ENCODE measurements around the gene UIMC1.

DNA sequence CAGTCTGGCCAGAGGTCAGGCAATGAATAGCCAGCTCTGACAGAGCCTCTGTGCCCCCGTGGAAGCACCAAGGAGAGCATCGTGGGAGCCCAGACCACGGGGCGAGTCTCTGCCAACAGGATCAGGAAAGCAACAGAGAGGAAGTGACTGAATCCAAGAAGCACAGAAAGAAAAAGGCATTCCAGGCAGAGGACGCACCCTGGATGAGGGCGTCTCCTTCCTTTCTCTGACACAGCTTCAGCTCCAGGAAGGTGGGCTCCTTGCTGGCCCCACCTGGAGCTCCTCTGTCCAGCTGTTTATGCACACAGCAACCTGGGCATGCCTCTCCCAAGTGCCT lies 124.0 kb downstream of the UIMC1 start:
- TF ChIP-seq, protein P1, sequence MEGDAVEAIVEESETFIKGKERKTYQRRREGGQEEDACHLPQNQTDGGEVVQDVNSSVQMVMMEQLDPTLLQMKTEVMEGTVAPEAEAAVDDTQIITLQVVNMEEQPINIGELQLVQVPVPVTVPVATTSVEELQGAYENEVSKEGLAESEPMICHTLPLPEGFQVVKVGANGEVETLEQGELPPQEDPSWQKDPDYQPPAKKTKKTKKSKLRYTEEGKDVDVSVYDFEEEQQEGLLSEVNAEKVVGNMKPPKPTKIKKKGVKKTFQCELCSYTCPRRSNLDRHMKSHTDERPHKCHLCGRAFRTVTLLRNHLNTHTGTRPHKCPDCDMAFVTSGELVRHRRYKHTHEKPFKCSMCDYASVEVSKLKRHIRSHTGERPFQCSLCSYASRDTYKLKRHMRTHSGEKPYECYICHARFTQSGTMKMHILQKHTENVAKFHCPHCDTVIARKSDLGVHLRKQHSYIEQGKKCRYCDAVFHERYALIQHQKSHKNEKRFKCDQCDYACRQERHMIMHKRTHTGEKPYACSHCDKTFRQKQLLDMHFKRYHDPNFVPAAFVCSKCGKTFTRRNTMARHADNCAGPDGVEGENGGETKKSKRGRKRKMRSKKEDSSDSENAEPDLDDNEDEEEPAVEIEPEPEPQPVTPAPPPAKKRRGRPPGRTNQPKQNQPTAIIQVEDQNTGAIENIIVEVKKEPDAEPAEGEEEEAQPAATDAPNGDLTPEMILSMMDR (IDR thresholded peaks at IDR 0.05): no peak
- TF ChIP-seq POLR2A (IDR thresholded peaks at IDR 0.05): no peak

Measured in right lobe of liver (tissue), 4 donors.